ENCODE measurements around the gene GATA6.

DNA sequence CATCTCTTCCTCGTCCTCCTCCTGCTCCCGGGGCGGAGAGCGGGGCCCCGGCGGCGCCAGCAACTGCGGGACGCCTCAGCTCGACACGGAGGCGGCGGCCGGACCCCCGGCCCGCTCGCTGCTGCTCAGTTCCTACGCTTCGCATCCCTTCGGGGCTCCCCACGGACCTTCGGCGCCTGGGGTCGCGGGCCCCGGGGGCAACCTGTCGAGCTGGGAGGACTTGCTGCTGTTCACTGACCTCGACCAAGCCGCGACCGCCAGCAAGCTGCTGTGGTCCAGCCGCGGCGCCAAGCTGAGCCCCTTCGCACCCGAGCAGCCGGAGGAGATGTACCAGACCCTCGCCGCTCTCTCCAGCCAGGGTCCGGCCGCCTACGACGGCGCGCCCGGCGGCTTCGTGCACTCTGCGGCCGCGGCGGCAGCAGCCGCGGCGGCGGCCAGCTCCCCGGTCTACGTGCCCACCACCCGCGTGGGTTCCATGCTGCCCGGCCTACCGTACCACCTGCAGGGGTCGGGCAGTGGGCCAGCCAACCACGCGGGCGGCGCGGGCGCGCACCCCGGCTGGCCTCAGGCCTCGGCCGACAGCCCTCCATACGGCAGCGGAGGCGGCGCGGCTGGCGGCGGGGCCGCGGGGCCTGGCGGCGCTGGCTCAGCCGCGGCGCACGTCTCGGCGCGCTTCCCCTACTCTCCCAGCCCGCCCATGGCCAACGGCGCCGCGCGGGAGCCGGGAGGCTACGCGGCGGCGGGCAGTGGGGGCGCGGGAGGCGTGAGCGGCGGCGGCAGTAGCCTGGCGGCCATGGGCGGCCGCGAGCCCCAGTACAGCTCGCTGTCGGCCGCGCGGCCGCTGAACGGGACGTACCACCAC lies 2.1 kb downstream of the GATA6 start:
- TF ChIP-seq EZH2 (IDR thresholded peaks at IDR 0.05; ENCODE audit: insufficient read depth, poor library complexity, severe bottlenecking) (no peak), EZH2phosphoT487 (IDR thresholded peaks at IDR 0.05; ENCODE audit: insufficient read depth, low read depth) (no peak)

Measured in GM23248 (cell line).